Gastrocnemius medialis (tissue), 4 donors: ENCODE measurements around the gene BANF1.

ENCODE experiments used
- CTCF ChIP-seq, 5 experiments: fragments of 450-650 bp in 3 of 5; fragments of 200-600 bp in 2 of 5; sonication (generic) in 2 of 5; IDR thresholded peaks in 4 of 5; conservative IDR thresholded peaks in 1 of 5; 1 replicate in 4 of 5; 2 replicates in 1 of 5; pipeline ENCODE4 v1.5.1; 2016 to 2019; ENCODE audit warnings: antibody characterized with exemption in 5 of 5, mild to moderate bottlenecking in 3 of 5, moderate library complexity in 3 of 5
- POLR2A ChIP-seq, 2 donors: fragments of 450-650 bp; IDR thresholded peaks; one replicate each; pipeline ENCODE4 v1.6.1; 2017; ENCODE audit warnings: antibody characterized with exemption in 2 of 2, mild to moderate bottlenecking in 2 of 2, moderate library complexity in 2 of 2

DNA sequence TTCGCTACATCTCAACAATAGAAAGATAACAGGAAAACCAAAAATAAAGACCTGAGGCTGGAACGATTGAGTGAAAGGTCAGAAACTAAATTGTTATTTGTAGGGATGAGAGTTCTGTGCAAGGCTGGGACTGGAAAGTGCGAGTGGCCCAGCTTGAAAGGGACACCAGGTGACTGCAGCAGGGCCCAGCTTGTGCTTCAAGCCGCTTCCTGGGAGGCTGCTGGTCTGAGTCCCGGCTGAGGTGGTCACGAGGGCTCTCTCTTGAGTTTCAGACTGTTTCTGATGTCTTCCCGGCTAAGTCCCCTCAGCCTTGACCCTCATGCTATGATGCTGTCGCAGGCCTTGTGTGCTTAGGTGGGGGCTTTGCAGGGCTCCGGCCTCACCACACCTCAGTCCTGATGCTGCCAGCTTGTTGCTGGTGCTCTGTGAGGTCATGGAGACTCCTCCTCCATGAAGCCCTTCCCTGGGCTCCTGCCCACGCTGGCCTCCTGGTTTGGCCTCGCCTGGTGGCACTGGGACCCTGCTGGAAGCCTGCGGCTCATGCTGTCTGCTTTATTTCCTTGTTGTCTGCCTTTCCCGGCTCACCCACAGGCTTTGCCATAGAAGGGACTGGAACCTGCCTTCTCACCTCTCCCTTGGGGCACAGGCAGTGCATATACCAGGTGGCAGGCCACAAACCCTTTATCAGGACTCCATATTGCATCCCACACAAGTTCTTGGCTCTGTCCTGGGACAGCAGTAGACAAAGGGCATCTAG lies 4.0 kb downstream of the BANF1 start:
- no peak for TF ChIP-seq CTCF (IDR thresholded peaks at IDR 0.05 in 4 of 5, conservative IDR thresholded peaks at IDR 0.05 in 1 of 5)
- no peak for TF ChIP-seq POLR2A (IDR thresholded peaks at IDR 0.05)
